K562 (cell line): ENCODE results near the gene RET. TPM values are rescaled to one million over a fixed set of nuclear protein-coding genes. Genes with fewer than 3 reads are reported as not detected.

Experiments
- ATF1 ChIP-seq, 2 experiments: fragments of 450-650 bp in 1 of 2; IDR thresholded peaks; 2 replicates each; pipeline ENCODE4 v1.6.1; 2016; ENCODE audit warnings: missing compliant biosample characterization in 1 of 2, missing genetic modification characterization in 1 of 2
- BCL6 ChIP-seq: fragments of 250-450 bp; sonication (Bioruptor Pico); IDR thresholded peaks from 2 replicates; pipeline ENCODE4 v1.4.0; 2020
- CC2D1A ChIP-seq: fragments of 450-650 bp; IDR thresholded peaks from 2 replicates; pipeline ENCODE4 v1.6.1; 2017; ENCODE audit warnings: mild to moderate bottlenecking
- CREB3 ChIP-seq: fragments of 450-650 bp; conservative IDR thresholded peaks from 2 replicates; pipeline ENCODE4 v1.6.1; 2016; ENCODE audit warnings: missing genetic modification characterization, low read depth, mild to moderate bottlenecking, missing compliant biosample characterization, moderate library complexity
- E2F8 ChIP-seq: fragments of 450-650 bp; IDR thresholded peaks from 2 replicates; pipeline ENCODE4 v1.7.1; 2018; ENCODE audit warnings: mild to moderate bottlenecking, low read depth; ENCODE audit not compliant: partially characterized antibody
- EP400 ChIP-seq: fragments of 450-650 bp; IDR thresholded peaks from 2 replicates; pipeline ENCODE4 v1.6.1; 2017; ENCODE audit warnings: antibody characterized with exemption, mild to moderate bottlenecking, moderate library complexity
- GTF2F1 ChIP-seq: IDR thresholded peaks from 2 replicates; pipeline ENCODE4 v1.6.1; 2011; ENCODE audit warnings: low read depth, low read length, improper control_type of control experiment
- HMGXB4 ChIP-seq: sonication (generic); formaldehyde crosslinking; IDR thresholded peaks from 2 replicates; pipeline ENCODE4 v1.8.1; 2023; ENCODE audit warnings: mild to moderate bottlenecking, missing genetic modification reagents
- LCOR ChIP-seq: sonication (generic); formaldehyde crosslinking; IDR thresholded peaks from 2 replicates; pipeline ENCODE4 v1.8.0; 2022; ENCODE audit warnings: mild to moderate bottlenecking, missing genetic modification reagents
- MECOM ChIP-seq: fragments of 250-450 bp; sonication (Bioruptor Pico); IDR thresholded peaks from 2 replicates; pipeline ENCODE4 v1.8.0; 2022; ENCODE audit warnings: inconsistent platforms
- PATZ1 ChIP-seq: fragments of 250-450 bp; sonication (Bioruptor Pico); IDR thresholded peaks from 2 replicates; pipeline ENCODE4 v1.5.0; 2020; ENCODE audit warnings: mild to moderate bottlenecking, borderline replicate concordance
- PHB2 ChIP-seq: fragments of 450-650 bp; IDR thresholded peaks from 2 replicates; pipeline ENCODE4 v1.6.1; 2017; ENCODE audit warnings: low read depth
- SNIP1 ChIP-seq: fragments of 450-650 bp; IDR thresholded peaks from 2 replicates; pipeline ENCODE4 v1.7.1; 2017; ENCODE audit warnings: low read depth, mild to moderate bottlenecking
- SP1 ChIP-seq: sonication (generic); formaldehyde crosslinking; IDR thresholded peaks from 2 replicates; pipeline ENCODE4 v1.8.1; 2022; ENCODE audit warnings: mild to moderate bottlenecking, missing genetic modification reagents
- USF1 ChIP-seq: sonication (generic); formaldehyde crosslinking; IDR thresholded peaks from 2 replicates; pipeline ENCODE4 v1.9.0; 2022; ENCODE audit warnings: mild to moderate bottlenecking, missing genetic modification reagents
- ZBTB17 ChIP-seq: fragments of 450-650 bp; formaldehyde crosslinking; IDR thresholded peaks from 2 replicates; pipeline ENCODE4 v1.4.0; 2020; ENCODE audit warnings: mild to moderate bottlenecking
- ZNF224 ChIP-seq: sonication (generic); formaldehyde crosslinking; IDR thresholded peaks from 2 replicates; pipeline ENCODE4 v1.8.0; 2022; ENCODE audit warnings: mild to moderate bottlenecking, missing genetic modification reagents
- ZNF551 ChIP-seq: fragments of 250-450 bp; sonication (Bioruptor Pico); IDR thresholded peaks from 2 replicates; pipeline ENCODE4 v1.5.0; 2021; ENCODE audit warnings: mild to moderate bottlenecking, moderate library complexity
- polyA plus RNA-seq, 8 experiments: library from polyadenylated mRNA; depleted of rRNA in 4 of 8; stranded (reverse) in 5 of 8; unstranded in 3 of 8; fragments of >200 nt; fragmentation: Nextera tagmentation in 2 of 8; fragmentation: Illumina TruSeq in 1 of 8; extraction: Ambion mirVana in 2 of 8; extraction: Trizol in 1 of 8; gene quantifications; 2 replicates each; pipeline versions ENCODE4 v1.2.1 to v1.2.3, GENCODE V29; 2011 to 2014; ENCODE audit warnings: inconsistent platforms in 1 of 8, missing spikeins in 1 of 8
- total RNA-seq, 7 experiments: library from RNA; depleted of rRNA in 6 of 7; stranded (reverse); fragments of >200 nt in 6 of 7; fragmentation: Illumina TruSeq in 2 of 7; extraction: Trizol in 2 of 7; gene quantifications; 2 replicates each; pipeline versions ENCODE4 v1.2.1 to v1.2.3, GENCODE V29; 2011 to 2021; ENCODE audit warnings: low replicate concordance in 1 of 7

Gene RET
- total and polyA plus RNA-seq, 9 of the 15 experiments (the other 6 are each of a cell fraction or from before 2014, with no cell fraction given): 0.04 to 0.05 TPM; not detected in 7

- TF ChIP-seq E2F8 (no peak), ZBTB17 (CRISPR knock-in tag) (no peak), BCL6 (CRISPR knock-in tag) (no peak), HMGXB4 (CRISPR knock-in tag) (no peak), GTF2F1 (no peak), CREB3 (tag) (no peak), ZNF551 (CRISPR knock-in tag) (no peak), CC2D1A (no peak), SP1 (CRISPR knock-in tag) (no peak), SNIP1 (no peak), ZNF224 (CRISPR knock-in tag) (no peak), ATF1 (CRISPR knock-in tag; IDR thresholded peaks at IDR 0.05) (no peak), ATF1 (tag; IDR thresholded peaks at IDR 0.05) (peak; percentile 55), PATZ1 (CRISPR knock-in tag) (no peak), MECOM (0 out of 2 replicates have a peak, but pooled peaks have one; percentile 0), LCOR (CRISPR knock-in tag) (0 out of 2 replicates have a peak, but pooled peaks have one; percentile 23), PHB2 (no peak), EP400 (0 out of 2 replicates have a peak, but pooled peaks have one; percentile 5), USF1 (no peak)
Measured at GRCh38 chr10:43138757-43139241, 61.9 kb downstream of the RET start (continued).
